LHCN-M2 (cell line): ENCODE results near the gene RBM15. TPM values are rescaled to one million over a fixed set of nuclear protein-coding genes. Genes with fewer than 3 reads are reported as not detected.

Source experiments
- DNase-seq: peaks from one replicate; pipeline ENCODE4 v3.0.0-alpha.2; 2012; ENCODE audit warnings: low read depth
- total RNA-seq: library from RNA; depleted of rRNA; stranded (reverse); fragments of >200 nt; gene quantifications from 2 replicates; pipeline ENCODE4 v1.2.3, GENCODE V29; 2014

The RBM15 gene
- total RNA-seq, 1 experiment from 2014 or later = 33.3 TPM

GRCh38 chr1:110347182-110347893 is 8.2 kb downstream of the RBM15 start:
- no peak for DNase-seq

GRCh38 chr1:110348050-110348449 is 8.9 kb downstream of the RBM15 start:
- no peak for DNase-seq

GRCh38 chr1:110348771-110349170 is 9.6 kb downstream of the RBM15 start:
- DNase-seq = no peak

GRCh38 chr1:110350360-110350759 is 11.2 kb downstream of the RBM15 start:
- no peak for DNase-seq

- no peak for DNase-seq
Observed at GRCh38 chr1:110355321-110355720, 16.1 kb downstream of the RBM15 start.

GRCh38 chr1:110356379-110356778 is 17.2 kb downstream of the RBM15 start:
- DNase-seq = no peak

- no peak for DNase-seq
Observed at GRCh38 chr1:110360431-110360830, 21.3 kb downstream of the RBM15 start.

GRCh38 chr1:110361856-110362255 is 22.7 kb downstream of the RBM15 start:
- no peak for DNase-seq

- DNase-seq = no peak
Observed at GRCh38 chr1:110364221-110364620, 25.0 kb downstream of the RBM15 start.

GRCh38 chr1:110370827-110371226 is 31.6 kb downstream of the RBM15 start:
- peak; percentile 66 for DNase-seq

- DNase-seq = no peak
Observed at GRCh38 chr1:110375490-110375889, 36.3 kb downstream of the RBM15 start.

- DNase-seq = no peak
Observed at GRCh38 chr1:110380672-110381283, 41.6 kb downstream of the RBM15 start.

- no peak for DNase-seq
Observed at GRCh38 chr1:110383251-110383990, 44.2 kb downstream of the RBM15 start.

GRCh38 chr1:110384581-110385321 is 45.6 kb downstream of the RBM15 start:
- DNase-seq = no peak

- no peak for DNase-seq
Observed at GRCh38 chr1:110385369-110385768, 46.2 kb downstream of the RBM15 start.

- no peak for DNase-seq
Observed at GRCh38 chr1:110387048-110387754, 48.0 kb downstream of the RBM15 start.

GRCh38 chr1:110390096-110390495 is 50.9 kb downstream of the RBM15 start:
- DNase-seq = peak; percentile 60

GRCh38 chr1:110390692-110391245 is 51.6 kb downstream of the RBM15 start, which contains the start of gene SLC16A4:
Gene SLC16A4 (minus strand): TSS chr1:110391026. CDS start chr1:110389323, 1,703 bp downstream.
- DNase-seq = peak; percentile 36

GRCh38 chr1:110393286-110393685 is 54.1 kb downstream of the RBM15 start:
- no peak for DNase-seq

- DNase-seq = peak; percentile 75
Observed at GRCh38 chr1:110393691-110394492, 54.7 kb downstream of the RBM15 start.
